Choroid plexus epithelial cell (primary cell): ENCODE data around the gene SMIM35.

Source experiments
- DNase-seq: peaks from one replicate; pipeline ENCODE4 v3.0.0-alpha.2; 2010; ENCODE audit warnings: low read depth
- H3K4me3 ChIP-seq: 2 replicates; pipeline ENCODE4 v1.5.1; 2011; ENCODE audit warnings: low read depth, mild to moderate bottlenecking, control low read depth, low read length, moderate library complexity
- CTCF ChIP-seq: conservative IDR thresholded peaks from 2 replicates; pipeline ENCODE4 v1.5.1; 2011; ENCODE audit warnings: low read depth, mild to moderate bottlenecking, control low read depth, inconsistent platforms, low read length, moderate library complexity

Gene SMIM35

GRCh38 chr11:118028626-118029025 lies 58.1 kb downstream of the SMIM35 start:
- DNase-seq = no peak
- no peak for TF ChIP-seq CTCF

GRCh38 chr11:118027694-118028093 lies 59.1 kb downstream of the SMIM35 start:
- H3K4me3 ChIP-seq = no peak overlapping the region
- TF ChIP-seq CTCF = no peak
- DNase-seq = no peak

More at GRCh38 chr11:118028626-118029025, 58.1 kb downstream of the SMIM35 start:
- H3K4me3 ChIP-seq = no peak overlapping the region

GRCh38 chr11:118021146-118021545 lies 65.6 kb downstream of the SMIM35 start:
- no peak for DNase-seq
- H3K4me3 ChIP-seq = no peak overlapping the region
- TF ChIP-seq CTCF = no peak

- DNase-seq = no peak
- H3K4me3 ChIP-seq = no peak overlapping the region
- no peak for TF ChIP-seq CTCF
Measured at GRCh38 chr11:118018401-118018800, 68.4 kb downstream of the SMIM35 start.

GRCh38 chr11:118017631-118018315 lies 69.0 kb downstream of the SMIM35 start:
- no peak for DNase-seq
- TF ChIP-seq CTCF = no peak
- H3K4me3 ChIP-seq = no peak overlapping the region

- no peak for TF ChIP-seq CTCF
- DNase-seq = no peak
- H3K4me3 ChIP-seq = no peak overlapping the region
Measured at GRCh38 chr11:118017111-118017510, 69.7 kb downstream of the SMIM35 start.

GRCh38 chr11:118016104-118016503 lies 70.7 kb downstream of the SMIM35 start:
- DNase-seq = no peak
- no peak for TF ChIP-seq CTCF
- no peak overlapping the region for H3K4me3 ChIP-seq
